Hepatocyte (in vitro differentiated cells): Measurements from ENCODE around the gene NUDT14. TPM values are rescaled to one million over a fixed set of nuclear protein-coding genes. Genes with fewer than 3 reads are reported as not detected.

Experiments
- DNase-seq: peaks from one replicate; pipeline ENCODE4 v3.0.0-alpha.2; 2016; ENCODE audit warnings: low spot score
- H2AFZ ChIP-seq: fragments of 200-600 bp; sonication (generic); 2 replicates; pipeline ENCODE4 v1.6.0; 2016; ENCODE audit warnings: antibody characterized with exemption, mild to moderate bottlenecking
- H3K27ac ChIP-seq: fragments of 200-600 bp; sonication (generic); 2 replicates; pipeline ENCODE4 v1.5.1; 2016; ENCODE audit warnings: mild to moderate bottlenecking
- H3K27me3 ChIP-seq: fragments of 200-600 bp; sonication (generic); 2 replicates; pipeline ENCODE4 v1.6.1; 2016
- H3K36me3 ChIP-seq: fragments of 200-600 bp; sonication (generic); replicated peaks from 2 replicates; pipeline ENCODE4 v1.5.1; 2016; ENCODE audit warnings: low read depth; ENCODE audit not compliant: insufficient read depth
- H3K4me1 ChIP-seq: fragments of 200-600 bp; sonication (generic); 2 replicates; pipeline ENCODE4 v1.5.1; 2016; ENCODE audit warnings: mild to moderate bottlenecking, moderate library complexity; ENCODE audit not compliant: insufficient read depth
- H3K4me2 ChIP-seq: fragments of 200-600 bp; sonication (generic); 2 replicates; pipeline ENCODE4 v1.6.0; 2016
- H3K4me3 ChIP-seq: fragments of 200-600 bp; sonication (generic); 2 replicates; pipeline ENCODE4 v1.5.1; 2016; ENCODE audit warnings: mild to moderate bottlenecking
- H3K79me2 ChIP-seq: fragments of 200-600 bp; sonication (generic); 2 replicates; pipeline ENCODE4 v1.6.0; 2017; ENCODE audit warnings: mild to moderate bottlenecking
- H3K9me2 ChIP-seq: fragments of 200-600 bp; sonication (generic); replicated peaks from 2 replicates; pipeline ENCODE4 v1.6.0; 2017; ENCODE audit warnings: mild to moderate bottlenecking; ENCODE audit not compliant: insufficient read depth
- H3K9me3 ChIP-seq: fragments of 200-600 bp; sonication (generic); 2 replicates; pipeline ENCODE4 v1.5.1; 2016; ENCODE audit warnings: low read depth, mild to moderate bottlenecking
- H4K20me1 ChIP-seq: fragments of 200-600 bp; sonication (generic); 2 replicates; pipeline ENCODE4 v1.6.0; 2016; ENCODE audit warnings: mild to moderate bottlenecking; ENCODE audit not compliant: insufficient read depth, poor library complexity, severe bottlenecking
- CTCF ChIP-seq: fragments of 200-600 bp; sonication (generic); IDR thresholded peaks from 2 replicates; pipeline ENCODE4 v1.5.1; 2016; ENCODE audit warnings: antibody characterized with exemption, mild to moderate bottlenecking; ENCODE audit not compliant: poor library complexity
- EZH2 ChIP-seq: fragments of 200-600 bp; sonication (generic); IDR thresholded peaks from 2 replicates; pipeline ENCODE4 v1.6.1; 2016; ENCODE audit warnings: antibody characterized with exemption, mild to moderate bottlenecking, borderline replicate concordance
- EZH2phosphoT487 ChIP-seq: fragments of 200-600 bp; sonication (generic); IDR thresholded peaks from one replicate; pipeline ENCODE4 v1.6.1; 2018; ENCODE audit warnings: antibody characterized with exemption, mild to moderate bottlenecking, low read depth, moderate library complexity; ENCODE audit not compliant: unreplicated experiment, severe bottlenecking
- WGBS: methylation state at CpG from one replicate; pipeline ENCODE4 v1.1.6; 2016; ENCODE audit warnings: low lambda C conversion rate; ENCODE audit errors: missing lambda C conversion rate; 5-methylcytosine and 5-hydroxymethylcytosine counted together
- microRNA-seq: library from miRNA; unstranded; fragments of <30 nt; microRNA quantifications from one replicate; pipeline ENCODE4, GENCODE V29; 2017
- polyA plus RNA-seq: library from polyadenylated mRNA; unstranded; fragments of >200 nt; fragmentation: Nextera tagmentation; extraction: Ambion mirVana; gene quantifications from 2 replicates; pipeline ENCODE4 v1.2.1, GENCODE V29; 2016
- small RNA-seq: library from RNA; depleted of rRNA; stranded (forward); fragments of <200 nt; gene quantifications from one replicate; pipeline ENCODE3, GENCODE V24; 2014
- total RNA-seq: library from RNA; depleted of rRNA; stranded (reverse); fragments of >200 nt; gene quantifications from 2 replicates; pipeline ENCODE4 v1.2.3, GENCODE V29; 2014

Gene NUDT14
- total and polyA plus RNA-seq, 2 experiments from 2014 or later: 47.4 to 98.1 TPM

GRCh38 chr14:105124823-105125222, 56.3 kb downstream of the NUDT14 start:
- TF ChIP-seq EZH2 (no peak), EZH2phosphoT487 (no peak), CTCF (no peak)
- Histone ChIP-seq H3K27me3 (no peaks in the 10 kb centered on the region), H3K27ac (no peak overlapping the region), H3K36me3 (no peaks in the 10 kb centered on the region), H3K4me3 (no peak overlapping the region), H3K4me2 (no peak overlapping the region), H3K4me1 (no peaks in the 10 kb centered on the region), H3K79me2 (no peaks in the 10 kb centered on the region), H2AFZ (no peak overlapping the region), H3K9me2 (no peaks in the 10 kb centered on the region), H3K9me3 (no peaks in the 10 kb centered on the region), H4K20me1 (no peaks in the 10 kb centered on the region)
- WGBS: 81% methylated on average over 5 of the region's 5 CpGs
- no peak for DNase-seq

GRCh38 chr14:105123981-105124765, 56.9 kb downstream of the NUDT14 start:
- Histone ChIP-seq H3K79me2 (no peaks in the 10 kb centered on the region), H3K36me3 (no peaks in the 10 kb centered on the region), H3K9me2 (no peaks in the 10 kb centered on the region), H3K4me2 (no peak overlapping the region), H3K9me3 (no peaks in the 10 kb centered on the region), H2AFZ (no peak overlapping the region), H3K27me3 (no peaks in the 10 kb centered on the region), H3K27ac (no peak overlapping the region), H3K4me1 (no peaks in the 10 kb centered on the region), H3K4me3 (no peak overlapping the region), H4K20me1 (no peaks in the 10 kb centered on the region)
- TF ChIP-seq EZH2phosphoT487 (no peak), CTCF (no peak), EZH2 (no peak)
- DNase-seq: no peak
- WGBS: 78% methylated on average over 17 of the region's 17 CpGs

- TF ChIP-seq CTCF (no peak), EZH2phosphoT487 (no peak), EZH2 (no peak)
- Histone ChIP-seq H3K9me2 (no peaks in the 10 kb centered on the region), H3K36me3 (no peaks in the 10 kb centered on the region), H3K4me1 (no peaks in the 10 kb centered on the region), H2AFZ (no peak overlapping the region), H4K20me1 (no peaks in the 10 kb centered on the region), H3K9me3 (no peaks in the 10 kb centered on the region), H3K4me3 (no peak overlapping the region), H3K79me2 (no peaks in the 10 kb centered on the region), H3K4me2 (no peak overlapping the region), H3K27ac (no peak overlapping the region), H3K27me3 (no peaks in the 10 kb centered on the region)
- DNase-seq: no peak
- WGBS: 93% methylated on average over 5 of the region's 5 CpGs
Observed at GRCh38 chr14:105123064-105123665, 57.9 kb downstream of the NUDT14 start.

Small RNA genes within 50 kb of the gene (microRNA-seq; reads per million reads assigned to microRNA genes)
- gene MIR6765: not detected

Small RNA genes within 50 kb of the gene (small RNA-seq; reads per million reads assigned to genes)
- gene MIR6765: not detected

Other genes with a start within 250 kb of the NUDT14 start
- gene AHNAK2, start 202.9 kb downstream of the NUDT14 start, total RNA-seq: 4.6 and 5.9 TPM in 2 replicates
- 1.8 and 2.4 TPM in 2 replicates for gene AHNAK2, start 202.9 kb downstream of the NUDT14 start, polyA plus RNA-seq
- 4.5 and 6.4 TPM in 2 replicates for gene CLBA1, start 195.5 kb downstream of the NUDT14 start, total RNA-seq
- 5.1 and 9.3 TPM in 2 replicates for gene CLBA1, start 195.5 kb downstream of the NUDT14 start, polyA plus RNA-seq
- gene CDCA4, start 160.2 kb downstream of the NUDT14 start, total RNA-seq: 13.6 and 15.7 TPM in 2 replicates
- 15.0 and 17.1 TPM in 2 replicates for gene CDCA4, start 160.2 kb downstream of the NUDT14 start, polyA plus RNA-seq
- gene GPR132, start 115.9 kb downstream of the NUDT14 start, total RNA-seq: 0.24 and 0.83 TPM in 2 replicates
- 0.23 and 0.41 TPM in 2 replicates for gene GPR132, start 115.9 kb downstream of the NUDT14 start, polyA plus RNA-seq
- gene JAG2, start 12.5 kb downstream of the NUDT14 start, total RNA-seq: 2.0 and 6.1 TPM in 2 replicates
- 4.1 and 4.8 TPM in 2 replicates for gene JAG2, start 12.5 kb downstream of the NUDT14 start, polyA plus RNA-seq
- 39.6 and 42.2 TPM in 2 replicates for gene BTBD6, start 67.2 kb upstream of the NUDT14 start, total RNA-seq
- gene BTBD6, start 67.2 kb upstream of the NUDT14 start, polyA plus RNA-seq: 41.0 and 47.5 TPM in 2 replicates
- gene BRF1, start 119.7 kb upstream of the NUDT14 start, total RNA-seq: 21.1 and 35.9 TPM in 2 replicates
- gene BRF1, start 119.7 kb upstream of the NUDT14 start, polyA plus RNA-seq: 23.6 and 27.3 TPM in 2 replicates
- 31.9 and 41.1 TPM in 2 replicates for gene PACS2, start 133.4 kb upstream of the NUDT14 start, total RNA-seq
- gene PACS2, start 133.4 kb upstream of the NUDT14 start, polyA plus RNA-seq: 53.1 and 54.5 TPM in 2 replicates
- gene TEX22, start 217.2 kb upstream of the NUDT14 start, total RNA-seq: 0.52 TPM in 1 of 2 replicates, not detected in the other
- gene TEX22, start 217.2 kb upstream of the NUDT14 start, polyA plus RNA-seq: 0.76 and 1.2 TPM in 2 replicates
- 33.3 and 48.1 TPM in 2 replicates for gene MTA1, start 238.5 kb upstream of the NUDT14 start, total RNA-seq
- gene MTA1, start 238.5 kb upstream of the NUDT14 start, polyA plus RNA-seq: 52.7 and 72.4 TPM in 2 replicates